Measurements from ENCODE around the gene PGBD5.

The PGBD5 gene

DNA sequence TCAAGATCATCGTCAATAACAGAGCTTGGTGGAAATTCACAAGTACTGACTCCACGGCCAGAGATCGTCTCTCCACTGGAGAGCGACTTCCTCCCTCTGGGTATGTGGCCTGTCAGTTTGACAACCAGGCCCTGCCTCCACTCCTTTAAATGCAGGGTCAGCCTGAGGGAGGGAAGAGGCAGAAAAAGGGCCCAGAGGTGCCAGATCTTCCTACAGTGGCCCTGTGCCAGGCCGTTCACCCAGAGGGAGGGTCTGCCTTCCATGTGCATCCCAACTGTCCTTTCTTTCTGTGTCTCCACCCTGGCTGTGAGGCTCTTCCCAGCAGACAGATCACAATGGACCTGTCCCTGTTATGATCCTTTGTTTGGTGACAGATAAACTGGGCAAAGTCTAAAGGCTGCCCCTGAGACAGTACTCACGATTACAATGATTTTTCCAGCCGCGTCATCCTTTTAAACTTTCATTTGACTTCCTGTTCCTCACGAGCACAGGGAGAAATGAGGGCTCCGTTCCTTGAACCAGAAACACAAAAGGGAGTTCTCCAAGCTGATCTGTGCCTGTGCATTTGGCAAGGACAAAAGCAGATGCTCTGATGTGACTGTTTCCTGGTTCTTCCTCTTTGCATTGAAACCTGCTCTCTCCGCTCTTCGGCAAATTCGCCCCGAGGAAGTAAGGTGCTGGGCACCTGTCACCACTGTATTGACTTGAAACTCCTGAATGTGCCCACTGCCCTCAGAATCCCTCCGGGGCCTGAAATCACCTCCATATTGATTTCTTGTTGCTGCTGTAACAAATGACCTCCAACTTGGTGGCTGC lies 126.7 kb downstream of the PGBD5 start:
- peak in 1 of 2 experiments; percentile 28 for DNase-seq

- no peak for DNase-seq
Measured at GRCh38 chr1:230295367-230295766, 130.8 kb downstream of the PGBD5 start.

GRCh38 chr1:230293390-230293700 lies 132.8 kb downstream of the PGBD5 start:
- no peak for DNase-seq

DNA sequence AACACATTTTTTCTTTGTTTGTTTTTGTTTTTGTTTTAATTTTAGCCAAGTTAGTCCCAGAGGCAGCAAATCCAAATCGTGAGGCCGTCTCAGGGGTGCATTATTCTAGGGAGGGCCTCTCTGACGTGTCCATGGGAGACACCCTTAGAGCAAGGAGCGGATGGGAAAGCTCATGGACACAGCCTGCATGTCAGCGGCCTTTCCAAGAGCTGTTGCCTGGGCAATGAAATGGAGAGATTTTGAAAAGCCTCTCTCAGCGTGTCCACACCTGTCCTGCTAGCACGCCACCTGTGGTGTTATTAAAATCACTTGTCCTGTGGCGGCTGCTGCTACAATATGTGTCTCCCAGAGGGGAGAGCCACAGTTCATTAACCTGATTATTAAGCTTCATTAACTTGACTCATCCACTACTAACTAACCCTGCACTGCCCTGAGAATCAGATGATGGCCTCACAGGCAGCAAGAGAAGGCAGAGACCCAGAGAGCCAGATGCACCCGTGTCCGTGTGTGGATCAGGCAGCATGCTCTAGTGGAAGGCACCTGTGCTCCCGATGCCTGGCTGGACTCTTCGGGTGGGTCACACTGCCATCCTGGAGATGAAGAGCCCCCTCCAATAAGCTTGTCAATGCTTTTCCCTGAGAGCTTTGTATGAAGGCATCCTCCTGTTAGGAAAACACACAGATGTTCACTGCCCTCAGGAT lies 133.3 kb downstream of the PGBD5 start:
- DNase-seq: peak; percentile 69 to 92

DNA sequence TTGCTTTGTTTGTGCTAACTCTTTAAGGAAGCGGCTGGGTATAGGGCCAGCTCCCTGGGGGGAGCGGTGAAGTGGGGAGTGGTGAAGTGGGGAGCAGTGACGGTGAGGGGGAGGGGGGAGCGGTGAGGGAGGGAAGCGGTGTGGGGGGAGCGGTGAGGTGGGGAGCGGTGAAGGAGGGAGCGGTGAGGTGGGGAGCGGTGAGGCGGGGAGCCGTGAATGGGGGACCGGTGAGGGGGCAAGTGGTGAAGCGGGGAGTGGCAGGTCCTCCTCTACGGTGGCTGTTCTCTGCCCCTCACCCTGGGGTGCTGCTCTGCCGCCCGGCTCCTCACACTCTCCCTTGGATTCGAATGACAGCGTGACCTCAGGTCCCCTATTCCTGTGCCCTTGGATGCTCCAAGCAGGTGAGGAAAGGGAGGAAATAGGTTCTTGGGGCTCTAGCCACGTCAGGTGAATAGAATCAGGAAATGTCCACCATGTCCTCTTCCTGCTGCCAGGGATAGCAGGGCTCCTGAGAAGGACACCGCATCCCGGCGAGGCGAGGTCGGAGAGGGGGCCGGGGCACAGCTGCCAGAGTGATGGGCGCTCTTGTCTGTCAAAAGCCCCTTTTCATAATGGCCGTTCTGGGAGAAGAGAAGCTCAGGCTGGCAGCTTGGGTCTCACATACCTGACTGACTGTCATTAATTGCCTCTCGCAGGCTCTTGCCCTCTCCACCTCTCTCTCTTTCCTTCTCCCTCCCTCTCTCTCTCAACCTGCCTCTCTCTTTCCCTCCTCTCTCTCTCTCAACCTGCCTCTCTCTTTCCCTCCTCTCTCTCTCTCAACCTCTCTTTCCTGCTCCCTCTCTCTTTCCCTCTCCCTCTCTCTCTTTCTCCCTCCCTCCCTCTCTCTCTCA lies 134.2 kb downstream of the PGBD5 start:
- DNase-seq: no peak

DNA sequence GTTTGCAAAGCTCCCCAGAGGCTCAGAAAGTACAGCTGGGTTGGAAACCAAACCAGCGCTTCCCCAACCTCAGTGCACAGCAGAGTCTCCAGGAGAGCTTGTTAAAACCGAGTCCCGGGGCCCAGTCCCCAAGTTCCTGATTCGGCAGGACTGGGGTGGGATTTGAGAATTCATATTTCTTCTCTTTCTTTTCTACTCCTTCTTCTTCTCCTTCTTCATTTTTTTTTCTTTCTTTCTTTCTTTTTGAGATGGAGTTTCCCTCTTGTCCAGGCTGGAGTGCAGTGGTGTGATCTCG lies 136.8 kb downstream of the PGBD5 start:
- DNase-seq: no peak

- DNase-seq: no peak
Measured at GRCh38 chr1:230288641-230289349, 137.3 kb downstream of the PGBD5 start.

GRCh38 chr1:230287674-230288315 lies 138.3 kb downstream of the PGBD5 start:
- no peak for DNase-seq

- no peak for DNase-seq
Measured at GRCh38 chr1:230286890-230287269, 139.3 kb downstream of the PGBD5 start.

- no peak for DNase-seq
Measured at GRCh38 chr1:230286166-230286889, 139.8 kb downstream of the PGBD5 start.

- DNase-seq: no peak
Measured at GRCh38 chr1:230285351-230285750, 140.8 kb downstream of the PGBD5 start.

GRCh38 chr1:230284891-230285290 lies 141.2 kb downstream of the PGBD5 start:
- no peak for DNase-seq

DNA sequence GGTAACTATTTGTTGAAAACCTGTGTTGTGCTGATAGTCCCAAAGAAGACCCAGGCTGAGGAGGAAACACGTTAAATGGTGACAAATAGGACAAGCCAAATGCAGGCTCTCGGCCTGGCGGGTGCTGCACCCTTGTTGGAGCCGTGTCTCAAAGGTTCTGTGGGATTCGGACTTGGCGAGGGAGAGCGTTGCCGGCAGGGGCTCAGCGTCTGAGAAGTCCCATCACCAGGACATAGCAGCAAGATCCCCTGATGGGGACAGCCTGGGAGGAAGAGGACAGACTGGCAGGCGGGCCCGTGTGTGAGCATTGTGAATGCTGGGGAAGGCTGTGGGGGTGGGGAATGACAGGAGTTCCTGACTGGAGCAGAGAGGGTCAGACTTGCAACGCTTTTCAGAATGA lies 142.5 kb downstream of the PGBD5 start:
- DNase-seq: no peak

DNA sequence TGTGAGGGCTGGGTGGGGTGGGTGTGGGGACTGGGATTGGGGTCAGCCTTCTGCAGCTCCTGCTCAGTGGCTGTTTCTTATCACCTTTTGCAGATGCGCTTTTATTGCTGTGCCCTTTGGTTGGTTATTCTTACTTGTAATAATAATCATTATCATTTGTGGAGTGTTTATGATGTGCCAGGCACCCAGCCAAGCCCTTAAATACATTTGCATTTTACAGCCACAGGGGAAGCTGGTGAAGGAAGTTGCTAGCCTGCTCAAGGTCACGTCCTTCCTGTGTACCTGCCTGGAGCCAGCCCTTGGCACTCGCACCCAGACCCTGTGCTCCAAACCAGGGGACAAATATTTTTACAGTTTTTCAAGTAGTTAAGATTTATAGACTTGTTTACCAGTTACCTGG lies 144.0 kb downstream of the PGBD5 start:
- DNase-seq: peak; percentile 32 to 64

GRCh38 chr1:230281556-230281955 lies 144.6 kb downstream of the PGBD5 start:
- DNase-seq: no peak

DNA sequence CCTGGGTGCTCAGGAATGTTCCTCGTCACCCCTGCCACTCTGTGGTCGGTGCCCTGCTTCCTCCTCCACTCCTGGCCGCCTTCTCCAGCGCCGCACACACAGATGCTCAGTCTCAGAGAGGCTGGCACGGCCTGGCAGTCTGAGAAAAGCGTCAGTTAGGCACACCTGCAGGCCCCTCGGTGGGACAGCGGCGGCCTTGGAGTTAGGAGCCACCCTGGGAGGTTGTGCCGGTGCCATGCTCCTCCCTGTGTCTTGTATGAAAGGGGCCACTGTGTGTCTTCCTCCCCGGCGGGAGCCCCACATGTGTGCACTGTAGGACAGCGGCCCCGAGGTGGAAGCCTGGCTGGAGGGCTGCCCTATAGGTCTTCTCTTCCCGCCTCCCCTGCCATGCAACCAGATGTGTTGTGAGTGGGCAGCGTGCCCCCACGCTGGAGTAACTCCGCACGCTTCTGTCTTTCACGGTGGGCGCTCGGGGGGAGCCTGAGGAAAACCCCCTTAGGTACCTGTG lies 145.2 kb downstream of the PGBD5 start:
- DNase-seq: no peak

DNA sequence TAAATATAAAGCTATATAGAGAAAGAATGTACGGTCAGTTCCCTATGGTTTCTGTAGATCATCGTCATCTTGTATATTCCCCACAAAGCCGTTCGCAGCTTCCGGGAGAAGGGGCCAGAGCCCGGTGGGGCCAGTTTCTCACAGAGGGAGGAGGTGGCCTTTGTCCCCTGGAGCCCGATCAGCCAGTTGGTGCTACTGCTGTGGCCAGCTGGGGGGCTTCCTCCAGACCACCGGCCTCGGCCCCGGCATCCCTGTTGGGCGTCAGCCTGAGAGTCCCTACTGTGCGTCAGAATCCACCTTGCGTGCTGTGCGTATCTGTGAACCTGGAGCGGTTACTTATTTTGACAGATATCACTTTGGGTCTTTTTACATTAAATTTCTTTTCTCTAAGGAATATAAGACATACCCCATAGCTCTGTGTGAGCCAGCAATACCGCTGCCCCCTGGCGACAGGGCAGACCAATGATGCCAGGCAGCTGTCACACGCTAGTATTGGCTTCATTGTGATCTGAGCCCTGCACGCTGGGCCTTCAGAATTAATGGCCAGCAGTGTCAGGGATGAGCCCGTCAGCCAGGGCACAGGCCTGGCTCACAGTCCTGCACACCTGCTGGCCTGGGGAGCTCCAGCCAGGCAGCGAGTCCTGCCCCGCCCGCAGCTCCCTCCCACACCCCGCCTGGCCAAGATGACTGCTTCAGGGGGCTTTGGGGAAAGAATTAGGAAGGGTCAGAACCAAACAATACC lies 145.9 kb downstream of the PGBD5 start:
- DNase-seq: no peak

DNA sequence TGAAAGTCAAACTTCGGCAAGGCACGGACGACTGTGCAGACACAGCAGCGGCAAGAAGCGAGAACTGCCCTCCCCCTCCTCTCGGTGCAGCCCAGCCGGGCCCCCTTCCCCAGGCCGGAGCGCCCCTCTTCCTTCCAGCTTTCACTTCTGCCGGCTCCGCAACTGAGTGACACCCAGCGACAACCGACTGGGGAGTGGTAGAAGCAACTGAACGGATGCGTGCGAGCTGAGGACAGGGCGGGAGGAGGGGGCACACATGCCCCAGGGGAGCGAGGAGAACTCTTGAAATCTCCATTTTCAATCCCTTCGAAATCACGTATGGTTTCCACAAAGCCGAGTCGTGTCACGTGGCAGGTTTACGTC lies 146.6 kb downstream of the PGBD5 start:
- DNase-seq: no peak

DNA sequence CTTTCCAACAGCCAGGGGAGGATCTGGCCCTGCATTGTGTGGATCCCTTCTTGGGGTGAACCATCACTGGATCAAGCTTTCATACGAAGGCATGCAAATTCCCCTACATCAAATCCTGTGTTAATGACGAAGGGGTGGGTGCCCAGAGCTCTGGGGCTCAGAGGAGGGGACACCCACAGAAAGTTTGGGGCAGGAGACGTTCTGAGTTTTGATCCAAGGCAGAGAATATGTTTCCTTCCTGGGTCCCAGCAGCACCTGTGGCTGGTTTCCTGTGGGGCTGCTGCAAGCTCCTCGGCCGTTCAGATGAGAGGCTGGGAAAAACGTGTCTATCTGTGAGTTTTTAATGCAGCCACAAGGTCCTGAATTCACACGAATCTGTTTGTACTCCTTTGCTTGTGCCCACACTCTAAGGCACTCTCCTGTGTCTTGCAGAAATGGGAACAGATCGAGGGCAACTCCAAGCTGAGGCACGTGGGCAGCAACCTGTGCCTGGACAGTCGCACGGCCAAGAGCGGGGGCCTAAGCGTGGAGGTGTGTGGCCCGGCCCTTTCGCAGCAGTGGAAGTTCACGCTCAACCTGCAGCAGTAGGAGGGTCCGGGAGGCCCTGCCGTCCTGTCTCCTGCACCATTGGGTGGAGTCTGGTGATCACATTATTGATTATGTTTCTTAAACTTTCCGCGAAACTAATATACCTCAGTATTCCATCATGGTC lies 147.1 kb downstream of the PGBD5 start:
- DNase-seq: no peak

- DNase-seq: no peak
Measured at GRCh38 chr1:230278376-230278775, 147.8 kb downstream of the PGBD5 start.
